ENCODE results near the gene KRTAP10-9.
"Not testable (repeated sequence)": the region's sequence is repeated elsewhere in the genome, so short reads cannot be mapped to it uniquely, and the experiment has no call there.

DNA sequence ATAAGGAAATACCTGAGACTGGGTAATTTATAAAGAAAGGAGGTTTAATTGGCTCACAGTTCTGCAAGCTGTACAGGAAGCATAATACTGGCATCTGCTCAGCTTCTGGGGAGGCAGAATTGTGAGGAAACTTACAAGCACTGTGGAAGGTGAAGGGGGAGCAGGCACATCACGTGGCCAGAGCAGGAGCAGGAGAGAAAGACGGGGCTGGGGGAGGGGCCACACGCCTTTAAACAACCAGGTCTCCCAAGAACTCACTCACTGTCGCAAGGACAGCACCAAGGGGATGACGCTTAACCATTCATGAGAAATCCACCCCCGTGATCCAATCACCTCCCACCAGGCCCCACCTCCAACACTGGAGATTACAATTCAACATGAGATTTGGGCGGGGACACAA, 34.7 kb downstream of the KRTAP10-9 start:
- TF ChIP-seq, protein P1, sequence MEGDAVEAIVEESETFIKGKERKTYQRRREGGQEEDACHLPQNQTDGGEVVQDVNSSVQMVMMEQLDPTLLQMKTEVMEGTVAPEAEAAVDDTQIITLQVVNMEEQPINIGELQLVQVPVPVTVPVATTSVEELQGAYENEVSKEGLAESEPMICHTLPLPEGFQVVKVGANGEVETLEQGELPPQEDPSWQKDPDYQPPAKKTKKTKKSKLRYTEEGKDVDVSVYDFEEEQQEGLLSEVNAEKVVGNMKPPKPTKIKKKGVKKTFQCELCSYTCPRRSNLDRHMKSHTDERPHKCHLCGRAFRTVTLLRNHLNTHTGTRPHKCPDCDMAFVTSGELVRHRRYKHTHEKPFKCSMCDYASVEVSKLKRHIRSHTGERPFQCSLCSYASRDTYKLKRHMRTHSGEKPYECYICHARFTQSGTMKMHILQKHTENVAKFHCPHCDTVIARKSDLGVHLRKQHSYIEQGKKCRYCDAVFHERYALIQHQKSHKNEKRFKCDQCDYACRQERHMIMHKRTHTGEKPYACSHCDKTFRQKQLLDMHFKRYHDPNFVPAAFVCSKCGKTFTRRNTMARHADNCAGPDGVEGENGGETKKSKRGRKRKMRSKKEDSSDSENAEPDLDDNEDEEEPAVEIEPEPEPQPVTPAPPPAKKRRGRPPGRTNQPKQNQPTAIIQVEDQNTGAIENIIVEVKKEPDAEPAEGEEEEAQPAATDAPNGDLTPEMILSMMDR (IDR thresholded peaks at IDR 0.05), result not testable (repeated sequence)
- TF ChIP-seq POLR2A (IDR thresholded peaks at IDR 0.05; ENCODE audit: low read depth), result not testable (repeated sequence)
